Nephron progenitor cell (in vitro differentiated cells): ENCODE data around the gene CYYR1.

ENCODE experiments used
- DNase-seq: peaks from one replicate; pipeline ENCODE4 v3.0.0; 2021
- H3K27ac Mint-ChIP-seq: 2 replicates; pipeline ENCODE4 v1.8.0; 2021; ENCODE audit warnings: mild to moderate bottlenecking, moderate library complexity, mixed read lengths
- H3K27me3 Mint-ChIP-seq: 2 replicates; pipeline ENCODE4 v1.8.0; 2021; ENCODE audit warnings: mild to moderate bottlenecking, low read depth, mixed read lengths; ENCODE audit not compliant: poor library complexity
- H3K36me3 Mint-ChIP-seq: 2 replicates; pipeline ENCODE4 v1.8.0; 2021; ENCODE audit warnings: low read depth, mixed read lengths
- H3K4me1 Mint-ChIP-seq: 2 replicates; pipeline ENCODE4 v1.8.0; 2021; ENCODE audit warnings: mixed read lengths
- H3K4me3 Mint-ChIP-seq: 2 replicates; pipeline ENCODE4 v1.8.0; 2021; ENCODE audit warnings: mild to moderate bottlenecking, moderate library complexity, mixed read lengths
- H3K9me3 Mint-ChIP-seq: 2 replicates; pipeline ENCODE4 v1.8.0; 2021; ENCODE audit warnings: mild to moderate bottlenecking, moderate library complexity, mixed read lengths
- TF ChIP-seq, protein P1 (sequence below): fragments of 200-600 bp; sonication (generic); IDR thresholded peaks from 2 replicates; pipeline ENCODE4 v1.5.0; 2021; ENCODE audit warnings: antibody characterized with exemption

Gene CYYR1

DNA sequence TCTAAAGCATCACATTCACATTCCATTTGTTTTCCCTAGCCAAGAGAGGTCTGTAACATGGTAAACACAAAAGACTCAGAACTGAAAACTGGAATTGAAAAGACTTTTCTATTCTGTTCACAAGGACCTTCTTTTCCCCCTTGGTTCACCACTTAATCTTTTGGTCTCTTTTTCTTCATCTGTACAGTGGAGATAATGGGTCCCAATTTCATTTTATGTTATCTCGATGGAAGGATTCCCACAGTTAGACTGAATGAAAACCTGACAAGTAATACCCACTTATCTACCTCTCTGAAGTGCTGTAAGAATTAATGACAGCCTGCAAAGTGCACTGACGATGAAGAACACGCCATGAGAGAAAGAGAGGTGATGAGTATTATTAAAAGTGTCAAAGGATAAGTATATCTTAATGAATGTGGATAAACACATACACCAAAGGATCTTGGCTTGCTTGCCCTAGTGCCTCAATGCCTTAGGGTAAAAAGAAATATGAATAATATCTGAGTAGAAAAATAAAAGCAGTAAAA, 71.5 kb downstream of the CYYR1 start:
- Mint-ChIP-seq H3K27me3 (no peaks in the 10 kb centered on the region), H3K4me1 (no peaks in the 10 kb centered on the region), H3K9me3 (peaks cover 7% of the 10 kb centered on the region), H3K27ac (no peak overlapping the region), H3K36me3 (peaks cover 29% of the 10 kb centered on the region), H3K4me3 (no peak overlapping the region)
- no peak for DNase-seq
- TF ChIP-seq, protein P1, sequence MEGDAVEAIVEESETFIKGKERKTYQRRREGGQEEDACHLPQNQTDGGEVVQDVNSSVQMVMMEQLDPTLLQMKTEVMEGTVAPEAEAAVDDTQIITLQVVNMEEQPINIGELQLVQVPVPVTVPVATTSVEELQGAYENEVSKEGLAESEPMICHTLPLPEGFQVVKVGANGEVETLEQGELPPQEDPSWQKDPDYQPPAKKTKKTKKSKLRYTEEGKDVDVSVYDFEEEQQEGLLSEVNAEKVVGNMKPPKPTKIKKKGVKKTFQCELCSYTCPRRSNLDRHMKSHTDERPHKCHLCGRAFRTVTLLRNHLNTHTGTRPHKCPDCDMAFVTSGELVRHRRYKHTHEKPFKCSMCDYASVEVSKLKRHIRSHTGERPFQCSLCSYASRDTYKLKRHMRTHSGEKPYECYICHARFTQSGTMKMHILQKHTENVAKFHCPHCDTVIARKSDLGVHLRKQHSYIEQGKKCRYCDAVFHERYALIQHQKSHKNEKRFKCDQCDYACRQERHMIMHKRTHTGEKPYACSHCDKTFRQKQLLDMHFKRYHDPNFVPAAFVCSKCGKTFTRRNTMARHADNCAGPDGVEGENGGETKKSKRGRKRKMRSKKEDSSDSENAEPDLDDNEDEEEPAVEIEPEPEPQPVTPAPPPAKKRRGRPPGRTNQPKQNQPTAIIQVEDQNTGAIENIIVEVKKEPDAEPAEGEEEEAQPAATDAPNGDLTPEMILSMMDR, result no peak

DNA sequence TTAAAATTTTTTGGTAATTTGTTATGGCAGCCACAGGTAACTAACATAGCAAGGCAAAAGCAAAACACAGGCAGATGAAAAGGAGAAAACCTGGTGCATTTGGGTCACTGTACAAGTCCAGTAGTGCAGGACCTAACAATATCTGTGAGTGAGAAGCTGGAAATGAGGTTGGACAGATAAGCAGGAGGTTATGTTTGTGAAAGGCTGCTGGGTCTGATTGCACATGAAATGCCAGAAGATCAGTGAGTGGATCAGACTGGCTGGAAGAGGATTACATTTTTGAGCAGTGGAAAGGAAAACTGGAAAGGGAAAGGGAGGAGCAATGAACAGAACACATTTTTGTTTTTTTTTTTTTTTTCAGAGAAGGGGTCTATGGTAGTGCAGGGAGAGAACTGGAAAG, 73.6 kb downstream of the CYYR1 start:
- no peak overlapping the region for H3K4me3 Mint-ChIP-seq
- no peak for DNase-seq
- peaks cover 38% of the 10 kb centered on the region for H3K36me3 Mint-ChIP-seq
- TF ChIP-seq, protein P1, result no peak
- no peaks in the 10 kb centered on the region for H3K27me3 Mint-ChIP-seq
- peaks cover 7% of the 10 kb centered on the region for H3K9me3 Mint-ChIP-seq
- no peaks in the 10 kb centered on the region for H3K4me1 Mint-ChIP-seq
- peak overlapping the region; percentile 33 for H3K27ac Mint-ChIP-seq

DNA sequence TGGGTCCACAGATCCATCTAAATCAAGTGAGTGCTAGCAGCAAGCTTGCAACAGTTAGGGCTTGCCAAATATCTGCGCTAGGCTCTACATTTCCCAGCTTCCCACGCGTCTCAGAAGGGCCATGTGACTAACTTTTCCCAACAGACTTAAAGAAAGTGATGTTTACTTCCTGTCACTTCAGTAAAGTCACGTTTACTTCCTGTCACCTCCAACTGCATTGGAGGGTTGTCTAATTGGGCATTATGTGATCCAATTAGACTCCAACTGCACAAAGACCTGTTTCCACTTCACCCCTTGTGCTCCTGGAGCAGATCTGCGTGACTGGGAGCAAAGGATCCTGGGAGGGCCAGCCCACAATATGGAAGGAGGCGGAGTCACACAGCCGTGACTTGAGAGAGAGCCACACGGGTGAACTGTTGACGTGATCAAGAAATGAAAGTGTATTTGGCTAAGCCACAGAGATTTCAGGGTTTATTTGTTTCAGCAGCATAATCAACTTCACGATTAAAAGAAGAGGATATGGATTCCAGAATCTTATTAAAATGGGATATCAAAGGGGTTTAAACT, 77.7 kb downstream of the CYYR1 start:
- DNase-seq, result no peak
- Mint-ChIP-seq H3K4me3 (no peak overlapping the region), H3K4me1 (peaks cover 18% of the 10 kb centered on the region), H3K9me3 (peaks cover 7% of the 10 kb centered on the region), H3K36me3 (peaks cover 46% of the 10 kb centered on the region), H3K27me3 (no peaks in the 10 kb centered on the region), H3K27ac (no peak overlapping the region)
- TF ChIP-seq, protein P1, result no peak

DNA sequence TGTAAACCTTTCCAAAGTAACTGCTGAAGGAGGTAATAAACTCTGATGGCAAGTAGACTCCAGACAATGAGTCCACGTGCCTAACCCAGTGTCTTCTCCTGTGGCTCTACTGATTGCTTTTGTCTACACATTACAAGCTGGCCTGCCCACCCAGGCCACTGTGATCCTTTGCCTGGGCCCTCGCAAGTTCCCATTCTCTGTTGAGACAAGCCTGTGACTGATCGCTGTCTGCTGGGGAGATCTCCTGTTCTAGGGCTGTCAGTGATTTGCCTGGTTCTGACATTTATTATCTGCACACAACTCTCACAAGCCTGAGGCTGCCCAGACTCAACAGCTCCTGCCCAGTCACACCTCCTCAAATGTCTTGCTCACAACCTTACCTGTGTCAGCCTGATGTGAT, 81.4 kb downstream of the CYYR1 start:
- no peak overlapping the region for H3K4me3 Mint-ChIP-seq
- peaks cover 23% of the 10 kb centered on the region for H3K36me3 Mint-ChIP-seq
- DNase-seq, result no peak
- TF ChIP-seq, protein P1, result no peak
- peaks cover 18% of the 10 kb centered on the region for H3K4me1 Mint-ChIP-seq
- H3K27ac Mint-ChIP-seq, result peak overlapping the region; percentile 39
- H3K9me3 Mint-ChIP-seq, result no peaks in the 10 kb centered on the region
- H3K27me3 Mint-ChIP-seq, result no peaks in the 10 kb centered on the region

DNA sequence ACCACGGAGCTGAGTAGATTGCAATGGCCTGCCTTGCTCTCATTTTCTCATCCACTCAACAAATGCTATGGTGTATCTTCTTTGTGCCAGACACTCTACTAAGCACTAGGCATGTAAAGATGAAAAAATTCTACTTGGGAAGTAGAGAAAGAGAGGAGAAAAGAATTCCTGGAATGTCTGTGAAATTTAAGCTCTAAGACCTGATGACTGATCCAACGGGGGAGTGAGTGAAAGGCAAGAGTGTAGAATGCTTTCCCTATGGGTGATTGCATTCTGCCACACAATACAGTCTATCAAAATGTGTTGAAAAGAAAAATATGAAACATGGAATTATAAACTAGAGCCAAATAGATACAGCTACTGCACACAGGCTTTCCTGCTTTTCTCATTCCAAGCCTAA, 82.3 kb downstream of the CYYR1 start:
- TF ChIP-seq, protein P1, result no peak
- peak overlapping the region; percentile 70 for H3K27ac Mint-ChIP-seq
- H3K27me3 Mint-ChIP-seq, result no peaks in the 10 kb centered on the region
- DNase-seq, result no peak
- no peak overlapping the region for H3K4me3 Mint-ChIP-seq
- peaks cover 23% of the 10 kb centered on the region for H3K36me3 Mint-ChIP-seq
- no peaks in the 10 kb centered on the region for H3K9me3 Mint-ChIP-seq
- peaks cover 18% of the 10 kb centered on the region for H3K4me1 Mint-ChIP-seq

DNA sequence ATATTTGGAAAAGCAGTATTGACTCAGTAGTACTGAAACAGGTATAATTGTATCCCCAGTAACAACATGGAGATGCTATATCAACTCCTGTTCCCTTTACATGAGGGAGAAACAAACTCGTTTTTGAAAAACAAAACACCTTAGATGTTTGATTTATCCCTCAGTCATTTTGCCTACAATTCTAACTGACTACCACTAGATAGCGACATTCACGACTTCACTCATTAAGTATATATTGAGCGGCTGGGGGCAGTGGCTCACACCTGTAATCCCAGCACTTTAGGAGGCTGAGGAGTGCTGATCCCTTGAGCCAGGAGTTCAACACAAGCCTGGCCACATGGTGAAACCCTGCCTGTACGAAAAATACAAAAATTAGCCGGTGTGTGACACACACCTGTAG, 83.3 kb downstream of the CYYR1 start:
- Mint-ChIP-seq H3K36me3 (peaks cover 15% of the 10 kb centered on the region), H3K4me1 (peaks cover 18% of the 10 kb centered on the region), H3K9me3 (no peaks in the 10 kb centered on the region), H3K4me3 (no peak overlapping the region), H3K27ac (no peak overlapping the region), H3K27me3 (no peaks in the 10 kb centered on the region)
- no peak for DNase-seq
- TF ChIP-seq, protein P1, result no peak
